ENCODE data around the gene AKNA. TPM values are rescaled to one million over a fixed set of nuclear protein-coding genes. Genes with fewer than 3 reads are reported as not detected.

AKNA gene
- total RNA-seq, 3 donors from 2014 or later (not counting 1 experiment from before 2014, with no cell fraction given) = 577 to 743 (median 676) TPM

DNA sequence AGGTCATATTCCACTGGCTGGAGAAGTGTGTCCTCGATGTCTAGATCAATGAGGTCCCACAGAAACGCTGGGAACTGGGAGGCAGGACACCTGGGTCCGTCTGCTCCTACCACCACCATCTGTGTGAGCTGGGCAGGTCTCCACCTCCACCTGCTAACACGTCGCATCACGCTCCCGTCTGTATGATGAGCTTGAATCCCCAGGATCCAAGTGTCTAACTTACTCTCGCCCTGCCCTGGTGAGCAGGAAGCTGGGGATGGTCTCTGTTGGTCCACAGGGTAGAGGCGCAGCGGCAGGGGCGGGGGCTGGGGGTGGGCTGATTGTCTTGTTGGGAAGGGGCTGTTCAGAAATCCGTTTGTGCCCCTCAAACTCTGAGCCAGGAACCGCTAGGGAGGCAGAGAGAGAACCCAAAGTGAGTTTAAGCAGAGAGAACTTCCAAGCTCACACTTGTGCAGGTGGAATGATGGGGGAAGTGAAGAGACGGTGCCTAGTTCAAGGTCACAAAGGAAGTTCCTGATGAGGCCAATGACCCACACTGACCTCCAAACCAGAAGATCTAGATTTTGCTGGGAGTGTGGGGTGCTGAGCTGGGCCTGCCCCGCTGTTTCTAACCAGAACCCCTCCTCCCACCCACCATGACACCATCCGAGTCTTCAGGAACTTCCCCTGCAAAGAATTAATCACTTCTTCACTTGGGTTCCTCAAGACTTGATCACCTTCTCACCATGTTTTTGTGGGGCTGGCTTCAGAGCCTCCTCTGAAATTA is 37.0 kb downstream of the AKNA start:
- Mint-ChIP-seq H3K9me3 (no peaks in the 10 kb centered on the region), H3K4me1 (peaks cover 23 to 32% of the 10 kb centered on the region in 2 donors), H3K27me3 (ENCODE audit: low read depth in 2 of 2) (no peaks in the 10 kb centered on the region), H3K4me3 (no peak overlapping the region), H3K27ac (peak overlapping the region; percentile 85 to 98), H3K36me3 (peaks cover 17% of the 10 kb centered on the region)
- Histone ChIP-seq H3K36me3 (ENCODE audit: control insufficient read depth, insufficient read depth, low read length) (peaks cover 87% of the 10 kb centered on the region), H3K4me3 (ENCODE audit: low read length) (no peak overlapping the region), H3K4me1 (ENCODE audit: control insufficient read depth, insufficient read depth, low read length) (peaks cover 20% of the 10 kb centered on the region), H3K9me3 (ENCODE audit: control insufficient read depth, insufficient read depth, low read length) (no peaks in the 10 kb centered on the region), H3K27ac (ENCODE audit: low read length) (no peak overlapping the region), H3K27me3 (ENCODE audit: control insufficient read depth, insufficient read depth, low read length) (no peaks in the 10 kb centered on the region)
- intact Hi-C loops (cut with micrococcal nuclease) = no loop called here
- 89% methylated on average over 16 of the region's 16 CpGs for WGBS (ENCODE audit: insufficient coverage)
- TF ChIP-seq, protein P1, sequence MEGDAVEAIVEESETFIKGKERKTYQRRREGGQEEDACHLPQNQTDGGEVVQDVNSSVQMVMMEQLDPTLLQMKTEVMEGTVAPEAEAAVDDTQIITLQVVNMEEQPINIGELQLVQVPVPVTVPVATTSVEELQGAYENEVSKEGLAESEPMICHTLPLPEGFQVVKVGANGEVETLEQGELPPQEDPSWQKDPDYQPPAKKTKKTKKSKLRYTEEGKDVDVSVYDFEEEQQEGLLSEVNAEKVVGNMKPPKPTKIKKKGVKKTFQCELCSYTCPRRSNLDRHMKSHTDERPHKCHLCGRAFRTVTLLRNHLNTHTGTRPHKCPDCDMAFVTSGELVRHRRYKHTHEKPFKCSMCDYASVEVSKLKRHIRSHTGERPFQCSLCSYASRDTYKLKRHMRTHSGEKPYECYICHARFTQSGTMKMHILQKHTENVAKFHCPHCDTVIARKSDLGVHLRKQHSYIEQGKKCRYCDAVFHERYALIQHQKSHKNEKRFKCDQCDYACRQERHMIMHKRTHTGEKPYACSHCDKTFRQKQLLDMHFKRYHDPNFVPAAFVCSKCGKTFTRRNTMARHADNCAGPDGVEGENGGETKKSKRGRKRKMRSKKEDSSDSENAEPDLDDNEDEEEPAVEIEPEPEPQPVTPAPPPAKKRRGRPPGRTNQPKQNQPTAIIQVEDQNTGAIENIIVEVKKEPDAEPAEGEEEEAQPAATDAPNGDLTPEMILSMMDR (IDR thresholded peaks at IDR 0.05) = no peak
- ATAC-seq (peak in 1 of 3 donors; percentile 19), DNase-seq (no peak)

DNA sequence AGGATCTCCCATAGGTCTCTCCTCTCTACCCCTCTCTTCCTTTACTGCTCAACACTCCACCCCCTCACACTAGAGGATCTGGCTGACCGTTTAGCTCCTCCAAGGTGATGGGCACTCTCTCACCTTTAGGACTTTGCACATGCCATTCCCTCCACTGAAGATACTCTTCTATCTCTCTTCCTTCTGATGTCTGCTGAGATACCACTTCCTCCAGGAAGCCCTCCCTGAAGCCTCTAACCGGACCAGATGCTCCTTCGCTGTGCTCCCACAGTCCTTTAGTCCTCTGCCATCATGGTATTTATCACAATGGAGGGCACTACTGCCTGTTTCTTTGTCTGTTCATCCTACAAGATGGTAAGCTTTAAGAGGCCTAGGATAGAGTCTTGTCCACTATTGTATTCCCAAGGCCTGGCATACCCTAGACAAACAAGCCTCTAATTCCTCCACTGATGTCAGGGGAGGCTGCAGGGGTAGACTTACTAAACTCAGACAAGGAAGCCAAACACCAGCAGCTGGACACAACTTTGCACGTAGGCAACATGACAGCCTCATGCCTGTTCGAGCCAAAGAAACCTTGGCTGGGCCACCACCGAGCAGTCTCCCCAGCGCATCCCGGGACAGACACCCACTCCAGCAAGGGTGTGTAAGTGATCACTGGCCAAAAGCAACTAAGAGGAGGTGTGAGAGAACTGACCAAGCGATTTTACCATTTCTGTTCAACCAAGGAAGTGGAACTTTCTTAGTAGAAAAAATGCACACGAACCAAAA is 37.9 kb downstream of the AKNA start:
- Mint-ChIP-seq H3K36me3 (peaks cover 20% of the 10 kb centered on the region), H3K27ac (peak overlapping the region; percentile 85 to 98), H3K4me3 (no peak overlapping the region), H3K9me3 (no peaks in the 10 kb centered on the region), H3K4me1 (peaks cover 23 to 33% of the 10 kb centered on the region in 2 donors), H3K27me3 (ENCODE audit: low read depth in 2 of 2) (no peaks in the 10 kb centered on the region)
- DNase-seq (no peak), ATAC-seq (no peak)
- peaks cover 20% of the 10 kb centered on the region for H3K4me1 ChIP-seq (ENCODE audit: control insufficient read depth, insufficient read depth, low read length)
- peak overlapping the region; percentile 59 for H3K27ac ChIP-seq (ENCODE audit: low read length)
- intact Hi-C loops (cut with micrococcal nuclease) = no loop called here
- H3K27me3 ChIP-seq (ENCODE audit: control insufficient read depth, insufficient read depth, low read length) = no peaks in the 10 kb centered on the region
- 85% methylated on average over 10 of the region's 10 CpGs for WGBS (ENCODE audit: insufficient coverage)
- no peaks in the 10 kb centered on the region for H3K9me3 ChIP-seq (ENCODE audit: control insufficient read depth, insufficient read depth, low read length)
- TF ChIP-seq, protein P1 (IDR thresholded peaks at IDR 0.05) = no peak
- peaks cover 89% of the 10 kb centered on the region for H3K36me3 ChIP-seq (ENCODE audit: control insufficient read depth, insufficient read depth, low read length)
- no peak overlapping the region for H3K4me3 ChIP-seq (ENCODE audit: low read length)

DNA sequence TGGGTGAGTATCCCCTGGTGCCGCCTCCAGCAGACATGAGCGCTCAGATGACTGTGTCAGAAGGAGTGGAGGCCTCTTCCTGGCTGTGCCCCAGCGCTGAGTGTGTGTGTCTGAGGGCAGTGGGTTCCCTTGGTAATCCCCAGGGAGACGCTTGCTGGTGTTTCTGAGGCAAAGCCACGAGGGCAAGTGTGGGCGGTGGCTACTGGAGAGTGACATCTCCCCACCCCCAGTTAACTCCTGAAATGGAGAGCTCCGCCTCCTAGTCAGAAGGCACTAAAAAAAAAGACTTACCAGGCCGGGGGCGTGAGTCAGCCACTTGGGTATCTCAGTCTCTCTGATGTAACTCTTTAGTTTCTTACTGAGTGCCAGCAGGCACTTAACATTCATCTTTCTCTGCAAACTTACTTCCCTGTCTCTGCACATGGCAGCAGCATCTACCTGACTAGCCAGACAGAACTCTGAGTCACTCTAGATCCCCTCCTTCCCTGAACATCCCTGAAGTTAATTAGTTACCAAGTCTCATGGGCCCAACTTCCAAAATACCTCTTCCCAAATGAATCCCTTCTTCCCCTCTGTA is 38.8 kb downstream of the AKNA start:
- TF ChIP-seq, protein P1 (IDR thresholded peaks at IDR 0.05) = no peak
- WGBS (ENCODE audit: insufficient coverage) = 32% methylated on average over 9 of the region's 9 CpGs
- DNase-seq = peak in 1 of 2 donors; percentile 78
- H3K9me3 ChIP-seq (ENCODE audit: control insufficient read depth, insufficient read depth, low read length) = no peaks in the 10 kb centered on the region
- no peaks in the 10 kb centered on the region for H3K27me3 Mint-ChIP-seq (ENCODE audit: low read depth in 2 of 2)
- no peaks in the 10 kb centered on the region for H3K27me3 ChIP-seq (ENCODE audit: control insufficient read depth, insufficient read depth, low read length)
- peak; percentile 65 to 74 (median 66) for ATAC-seq
- no peak overlapping the region for H3K4me3 ChIP-seq (ENCODE audit: low read length)
- peaks cover 20% of the 10 kb centered on the region for H3K4me1 ChIP-seq (ENCODE audit: control insufficient read depth, insufficient read depth, low read length)
- H3K36me3 ChIP-seq (ENCODE audit: control insufficient read depth, insufficient read depth, low read length) = peaks cover 95% of the 10 kb centered on the region
- H3K27ac Mint-ChIP-seq = peak overlapping the region; percentile 85 to 98
- H3K4me3 Mint-ChIP-seq = no peak overlapping the region
- H3K36me3 Mint-ChIP-seq = peaks cover 29% of the 10 kb centered on the region
- H3K4me1 Mint-ChIP-seq = peaks cover 32 to 42% of the 10 kb centered on the region in 2 donors
- H3K27ac ChIP-seq (ENCODE audit: low read length) = peak overlapping the region; percentile 59
- no peaks in the 10 kb centered on the region for H3K9me3 Mint-ChIP-seq
- intact Hi-C loops (cut with micrococcal nuclease) = no loop called here

Measured in natural killer cell (primary cell).